HG03159 (cell line): Measurements from ENCODE around the gene B3GNT9.
A peak's percentile ranks its signal among the peaks of the same experiment; 100 is the strongest.

Source experiments
- ATAC-seq: cut with Tn5 transposase; IDR thresholded peaks from one replicate; pipeline ENCODE4 v1.9.1; 2021; ENCODE audit warnings: mild to moderate bottlenecking, moderate library complexity; ENCODE audit not compliant: unreplicated experiment

B3GNT9 gene

GRCh38 chr16:67169011-67169451 is 18.2 kb upstream of the B3GNT9 start:
- no peak for ATAC-seq

GRCh38 chr16:67167588-67167987 is 16.8 kb upstream of the B3GNT9 start:
- no peak for ATAC-seq

- no peak for ATAC-seq
Measured at GRCh38 chr16:67166598-67167168, 15.9 kb upstream of the B3GNT9 start.

- ATAC-seq, result no peak
Measured at GRCh38 chr16:67166110-67166547, 15.3 kb upstream of the B3GNT9 start.

GRCh38 chr16:67165121-67166078 is 14.6 kb upstream of the B3GNT9 start:
- ATAC-seq, result no peak

GRCh38 chr16:67164599-67165061 is 13.8 kb upstream of the B3GNT9 start, which contains the start of gene HSF4:
Gene HSF4 (plus strand): TSS chr16:67164745. CDS start chr16:67164812, 67 bp downstream.
- no peak for ATAC-seq

- ATAC-seq, result no peak
Measured at GRCh38 chr16:67163999-67164558, 13.3 kb upstream of the B3GNT9 start.

- ATAC-seq, result no peak
Measured at GRCh38 chr16:67163164-67163998, 12.6 kb upstream of the B3GNT9 start.

GRCh38 chr16:67162506-67163163 is 11.8 kb upstream of the B3GNT9 start:
- no peak for ATAC-seq

- ATAC-seq, result no peak
Measured at GRCh38 chr16:67161595-67162058, 10.8 kb upstream of the B3GNT9 start.

GRCh38 chr16:67158637-67159600 is 8.1 kb upstream of the B3GNT9 start:
- ATAC-seq, result peak; percentile 37

- no peak for ATAC-seq
Measured at GRCh38 chr16:67157892-67158635, 7.3 kb upstream of the B3GNT9 start.

- ATAC-seq, result no peak
Measured at GRCh38 chr16:67157106-67157748, 6.4 kb upstream of the B3GNT9 start.

GRCh38 chr16:67156143-67156844 is 5.5 kb upstream of the B3GNT9 start:
- ATAC-seq, result no peak

- ATAC-seq, result no peak
Measured at GRCh38 chr16:67155295-67156142, 4.7 kb upstream of the B3GNT9 start.
